Cardiac muscle cell (in vitro differentiated cells and primary cell): ENCODE results near the gene PRPF18. TPM values are rescaled to one million over a fixed set of nuclear protein-coding genes. Genes with fewer than 3 reads are reported as not detected.

Source experiments
- DNase-seq, 2 donors: peaks; one replicate each; pipeline versions ENCODE4 v3.0.0 to v3.0.0-alpha.2; 2010 to 2017; ENCODE audit warnings: low read depth in 1 of 2, low spot score in 1 of 2
- H3K27ac ChIP-seq: fragments of 200-600 bp; sonication (generic); 2 replicates; pipeline ENCODE4 v1.5.1; 2016
- H3K27me3 ChIP-seq: fragments of 200-600 bp; sonication (generic); 2 replicates; pipeline ENCODE4 v1.6.0; 2016; ENCODE audit warnings: control low read depth
- H3K36me3 ChIP-seq: fragments of 200-600 bp; sonication (generic); 2 replicates; pipeline ENCODE4 v1.5.1; 2016; ENCODE audit warnings: control low read depth
- H3K4me1 ChIP-seq: fragments of 200-600 bp; sonication (generic); 2 replicates; pipeline ENCODE4 v1.8.1; 2017; ENCODE audit warnings: low read depth, mild to moderate bottlenecking, mixed run types
- H3K4me3 ChIP-seq: fragments of 200-600 bp; sonication (generic); 2 replicates; pipeline ENCODE4 v1.5.1; 2016; ENCODE audit warnings: mild to moderate bottlenecking
- H3K9me3 ChIP-seq: fragments of 200-600 bp; sonication (generic); 2 replicates; pipeline ENCODE4 v1.5.1; 2017; ENCODE audit warnings: low read depth, mild to moderate bottlenecking, control low read depth
- CTCF ChIP-seq: IDR thresholded peaks from 2 replicates; pipeline ENCODE4 v1.5.1; 2012; ENCODE audit warnings: low read depth, mild to moderate bottlenecking, low read length
- polyA plus RNA-seq: library from polyadenylated mRNA; unstranded; fragments of >200 nt; fragmentation: Nextera tagmentation; extraction: Ambion mirVana; gene quantifications from 2 replicates; pipeline ENCODE4 v1.2.1, GENCODE V29; 2016
- total RNA-seq: library from RNA; depleted of rRNA; stranded (reverse); fragments of >200 nt; gene quantifications from 2 replicates; pipeline ENCODE4 v1.2.3, GENCODE V29; 2016

PRPF18 gene
- total and polyA plus RNA-seq, 2 experiments from 2014 or later: 17.2 to 17.3 TPM

DNA sequence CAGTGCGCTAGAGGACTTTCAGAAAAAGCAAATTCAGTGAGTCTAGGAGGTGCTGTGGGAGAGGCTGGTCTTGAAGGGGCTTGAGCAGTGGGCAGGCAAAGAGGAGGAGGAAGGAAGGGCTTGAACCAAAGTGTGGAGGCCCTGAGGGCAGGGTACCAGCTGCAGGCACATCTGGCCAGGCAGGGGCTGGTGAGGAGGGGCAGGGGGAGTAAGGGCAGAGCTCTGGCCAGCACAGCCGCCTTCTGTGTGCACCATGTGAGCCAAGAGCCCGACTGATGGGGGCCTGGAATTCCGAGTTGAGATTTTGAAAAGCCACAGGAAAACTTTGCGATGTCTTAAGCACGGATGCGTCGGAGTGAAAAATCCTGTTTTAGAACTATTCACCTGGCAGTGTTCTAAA, 74.5 kb downstream of the PRPF18 start:
- no peaks in the 10 kb centered on the region for H3K9me3 ChIP-seq
- TF ChIP-seq CTCF: no peak

GRCh38 chr10:13665516-13666262, 78.9 kb downstream of the PRPF18 start:
- Histone ChIP-seq H3K4me3 (no peak overlapping the region), H3K36me3 (no peaks in the 10 kb centered on the region), H3K4me1 (no peaks in the 10 kb centered on the region), H3K27ac (no peak overlapping the region), H3K27me3 (no peaks in the 10 kb centered on the region), H3K9me3 (no peaks in the 10 kb centered on the region)
- DNase-seq: no peak
- TF ChIP-seq CTCF: no peak

More for the DNA sequence above, 74.5 kb downstream of the PRPF18 start:
- Histone ChIP-seq H3K27ac (no peak overlapping the region), H3K27me3 (no peaks in the 10 kb centered on the region), H3K4me1 (no peaks in the 10 kb centered on the region), H3K4me3 (no peak overlapping the region), H3K36me3 (no peaks in the 10 kb centered on the region)
- no peak for DNase-seq

- Histone ChIP-seq H3K9me3 (no peaks in the 10 kb centered on the region), H3K4me1 (peaks cover 10% of the 10 kb centered on the region), H3K27ac (no peak overlapping the region), H3K27me3 (no peaks in the 10 kb centered on the region), H3K4me3 (no peak overlapping the region), H3K36me3 (no peaks in the 10 kb centered on the region)
- TF ChIP-seq CTCF: no peak
- no peak for DNase-seq
Measured at GRCh38 chr10:13668126-13668525, 81.4 kb downstream of the PRPF18 start.

GRCh38 chr10:13669182-13669855, 82.6 kb downstream of the PRPF18 start:
- H3K36me3 ChIP-seq: no peaks in the 10 kb centered on the region
- no peak overlapping the region for H3K27ac ChIP-seq
- H3K4me1 ChIP-seq: peaks cover 14% of the 10 kb centered on the region
- no peaks in the 10 kb centered on the region for H3K9me3 ChIP-seq
- no peaks in the 10 kb centered on the region for H3K27me3 ChIP-seq
- TF ChIP-seq CTCF: no peak
- no peak overlapping the region for H3K4me3 ChIP-seq
- no peak for DNase-seq

DNA sequence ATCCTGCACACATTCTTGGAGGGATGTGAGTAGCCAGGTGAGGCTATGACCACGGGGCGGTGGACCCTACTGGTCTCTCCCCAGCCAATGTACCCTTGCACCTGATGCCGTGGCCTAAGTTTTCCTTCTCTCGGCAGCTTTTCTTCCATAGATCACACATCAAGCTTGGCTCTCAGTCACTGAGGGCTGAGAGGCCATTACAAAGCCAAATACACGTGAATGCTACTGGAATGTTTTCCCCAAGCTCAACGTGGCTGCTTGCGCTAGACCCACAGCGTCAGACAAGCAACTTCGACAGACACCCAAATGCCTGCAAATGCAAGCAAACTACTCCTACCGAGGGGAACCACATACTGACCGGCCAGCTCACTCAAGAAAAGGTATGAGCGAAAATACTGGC, 83.1 kb downstream of the PRPF18 start:
- H3K9me3 ChIP-seq: no peaks in the 10 kb centered on the region
- no peaks in the 10 kb centered on the region for H3K27me3 ChIP-seq
- H3K36me3 ChIP-seq: no peaks in the 10 kb centered on the region
- H3K4me3 ChIP-seq: no peak overlapping the region
- TF ChIP-seq CTCF: no peak
- no peak overlapping the region for H3K27ac ChIP-seq
- H3K4me1 ChIP-seq: peaks cover 14% of the 10 kb centered on the region
- DNase-seq: no peak
